Hematopoietic multipotent progenitor cell treated with erythropoietin and hydrocortisone succinate and interleukin-3 and kit ligand, for 4 days (in vitro differentiated cells): ENCODE data around the gene AUTS2.

Source experiments
- DNase-seq: peaks from one replicate; pipeline ENCODE4 v3.0.0-alpha.2; 2015

AUTS2 gene

GRCh38 chr7:69598081-69598486, at the start of gene AUTS2:
TSS of gene AUTS2 (plus strand) at chr7:69598475. CDS start at chr7:69599654, 1,179 bp downstream.
- DNase-seq = peak; percentile 95

GRCh38 chr7:69550991-69551390, 47.3 kb upstream of the AUTS2 start:
- no peak for DNase-seq

- peak; percentile 18 for DNase-seq
Observed at GRCh38 chr7:69553190-69553589, 45.1 kb upstream of the AUTS2 start.

GRCh38 chr7:69561266-69561960, 36.9 kb upstream of the AUTS2 start:
- no peak for DNase-seq

- DNase-seq = peak; percentile 69
Observed at GRCh38 chr7:69564454-69565417, 33.5 kb upstream of the AUTS2 start.

- DNase-seq = no peak
Observed at GRCh38 chr7:69567800-69568199, 30.5 kb upstream of the AUTS2 start.

GRCh38 chr7:69568266-69568665, 30.0 kb upstream of the AUTS2 start:
- no peak for DNase-seq

GRCh38 chr7:69575651-69576050, 22.6 kb upstream of the AUTS2 start:
- no peak for DNase-seq

GRCh38 chr7:69577221-69577620, 21.1 kb upstream of the AUTS2 start:
- DNase-seq = no peak

GRCh38 chr7:69585169-69585568, 13.1 kb upstream of the AUTS2 start:
- DNase-seq = no peak

- DNase-seq = no peak
Observed at GRCh38 chr7:69586321-69586720, 12.0 kb upstream of the AUTS2 start.

GRCh38 chr7:69588773-69589172, 9.5 kb upstream of the AUTS2 start:
- DNase-seq = no peak

- no peak for DNase-seq
Observed at GRCh38 chr7:69591805-69592204, 6.5 kb upstream of the AUTS2 start.

GRCh38 chr7:69593511-69593910, 4.8 kb upstream of the AUTS2 start:
- no peak for DNase-seq

GRCh38 chr7:69595415-69595814, 2.9 kb upstream of the AUTS2 start:
- DNase-seq = no peak

GRCh38 chr7:69596056-69596455, 2.2 kb upstream of the AUTS2 start:
- DNase-seq = no peak

GRCh38 chr7:69596723-69597277, 1.5 kb upstream of the AUTS2 start:
- no peak for DNase-seq

- DNase-seq = peak; percentile 81
Observed at GRCh38 chr7:69597278-69598076, 798 bp upstream of the AUTS2 start.

- DNase-seq = peak; percentile 70
Observed at GRCh38 chr7:69598487-69599285, 411 bp downstream of the AUTS2 start.

GRCh38 chr7:69599286-69599954, 1.1 kb downstream of the AUTS2 start:
- DNase-seq = peak; percentile 51
